Measurements from ENCODE around the gene PDE1C. TPM values are rescaled to one million over a fixed set of nuclear protein-coding genes. Genes with fewer than 3 reads are reported as not detected.
"Not testable (repeated sequence)": the region's sequence is repeated elsewhere in the genome, so short reads cannot be mapped to it uniquely, and the experiment has no call there.

The PDE1C gene
- total and polyA plus RNA-seq, 2 experiments from 2014 or later, result 23.5 to 33.8 TPM

DNA sequence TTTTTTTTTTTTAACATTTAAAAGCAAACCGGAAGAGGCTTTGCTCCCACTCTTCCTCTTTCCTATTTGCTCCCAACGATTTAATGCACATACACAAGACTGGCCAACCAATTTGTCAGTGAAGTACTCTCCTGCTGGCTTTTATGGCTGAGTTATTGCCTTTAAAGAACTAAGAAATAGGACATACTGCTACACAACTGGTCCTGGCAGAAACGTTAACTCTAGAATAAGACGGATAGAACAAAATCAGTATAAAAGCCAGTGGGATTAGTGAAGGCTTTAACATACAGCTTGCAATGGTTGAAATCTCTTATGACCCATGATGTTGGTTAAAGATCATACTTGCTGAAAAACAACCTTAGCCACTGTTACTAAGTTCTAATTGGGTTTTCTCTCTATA lies 47.2 kb downstream of the PDE1C start:
- in situ Hi-C loops (cut with MboI), result no loop called here
- 0 out of 2 replicates have a peak, but pooled peaks cover 4% of the 10 kb centered on the region for H3K36me3 ChIP-seq (ENCODE audit: low read depth)
- H3K79me2 ChIP-seq (ENCODE audit: insufficient read depth), result peaks cover 17% of the 10 kb centered on the region; the same call in 1 of the 2 replicates
- no peaks in the 10 kb centered on the region for H4K20me1 ChIP-seq (ENCODE audit: insufficient read depth)
- no peaks in the 10 kb centered on the region for H3K27me3 ChIP-seq (replicated peaks; ENCODE audit: insufficient read depth)
- H3K9me3 ChIP-seq (ENCODE audit: low read depth), result no peaks in the 10 kb centered on the region
- no peak overlapping the region for H2AFZ ChIP-seq
- no peaks in the 10 kb centered on the region for H3K4me1 ChIP-seq (ENCODE audit: insufficient read depth)
- TF ChIP-seq EZH2 (IDR thresholded peaks at IDR 0.05; ENCODE audit: insufficient read depth, poor library complexity, severe bottlenecking) (no peak), EZH2phosphoT487 (IDR thresholded peaks at IDR 0.05; ENCODE audit: insufficient read depth, low read depth) (no peak)
- H3K9ac ChIP-seq, result no peak overlapping the region
- no peaks in the 10 kb centered on the region for H3F3A ChIP-seq (ENCODE audit: insufficient read depth)
- no peak overlapping the region for H3K27ac ChIP-seq
- H3K4me3 ChIP-seq, result no peak overlapping the region
- H3K9me2 ChIP-seq (ENCODE audit: insufficient read depth), result no peaks in the 10 kb centered on the region
- no peak for DNase-seq
- no peak overlapping the region for H3K4me2 ChIP-seq (ENCODE audit: unreplicated experiment)
- WGBS, 2 experiments (ENCODE audit: low coverage in 1 of 2, low lambda C conversion rate in 2 of 2, missing lambda C conversion rate in 2 of 2), result 38 to 40% methylated on average over 4 of the region's 4 CpGs

DNA sequence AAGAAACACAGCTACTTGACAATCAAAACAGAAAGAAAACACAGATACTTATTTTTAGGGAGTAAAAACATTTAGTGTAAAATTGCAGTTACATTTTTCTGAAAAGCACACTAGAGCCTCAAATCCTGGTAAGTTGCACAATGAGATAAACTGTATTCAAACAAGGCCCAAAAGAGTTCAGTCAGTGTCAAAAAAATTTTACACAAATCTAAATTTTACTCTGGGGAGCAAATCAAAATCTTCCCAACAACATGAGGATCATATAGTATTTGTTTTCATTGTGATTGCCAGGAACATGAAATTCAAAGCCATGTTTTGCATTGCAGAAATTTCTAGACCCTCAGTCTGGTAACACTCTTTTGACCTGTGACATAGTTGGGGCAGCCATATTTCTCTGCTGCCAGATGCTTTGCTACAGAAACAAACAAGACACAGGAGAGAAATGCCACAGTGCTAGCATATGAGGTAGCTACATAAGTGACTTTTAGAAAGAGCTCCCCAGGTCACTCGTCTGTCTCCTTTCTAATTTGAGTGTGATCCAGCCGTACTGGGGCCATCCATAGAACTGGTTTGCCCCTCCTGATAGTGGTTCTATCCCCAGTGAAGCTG lies 49.6 kb downstream of the PDE1C start:
- H3K4me1 ChIP-seq (ENCODE audit: insufficient read depth), result no peaks in the 10 kb centered on the region
- H3K9me3 ChIP-seq (ENCODE audit: low read depth), result no peaks in the 10 kb centered on the region
- no peak overlapping the region for H3K4me2 ChIP-seq (ENCODE audit: unreplicated experiment)
- no peaks in the 10 kb centered on the region for H3K27me3 ChIP-seq (replicated peaks; ENCODE audit: insufficient read depth)
- H3K79me2 ChIP-seq (ENCODE audit: insufficient read depth), result peaks cover 8% of the 10 kb centered on the region; the same call in 1 of the 2 replicates
- H3K9me2 ChIP-seq (ENCODE audit: insufficient read depth), result no peaks in the 10 kb centered on the region
- in situ Hi-C loops (cut with MboI), result no loop called here
- no peak for TF ChIP-seq EZH2phosphoT487 (IDR thresholded peaks at IDR 0.05; ENCODE audit: insufficient read depth, low read depth)
- no peak for TF ChIP-seq EZH2 (IDR thresholded peaks at IDR 0.05; ENCODE audit: insufficient read depth, poor library complexity, severe bottlenecking)
- H3F3A ChIP-seq (ENCODE audit: insufficient read depth), result no peaks in the 10 kb centered on the region
- H3K27ac ChIP-seq, result no peak overlapping the region
- DNase-seq, result no peak
- no peak overlapping the region for H2AFZ ChIP-seq
- H3K36me3 ChIP-seq (ENCODE audit: low read depth), result 0 out of 2 replicates have a peak, but pooled peaks cover 11% of the 10 kb centered on the region
- WGBS, 2 experiments (ENCODE audit: low coverage in 1 of 2, low lambda C conversion rate in 2 of 2, missing lambda C conversion rate in 2 of 2), result 6 to 18% methylated on average over 2 of the region's 2 CpGs
- no peak overlapping the region for H3K9ac ChIP-seq
- no peaks in the 10 kb centered on the region for H4K20me1 ChIP-seq (ENCODE audit: insufficient read depth)
- no peak overlapping the region for H3K4me3 ChIP-seq

DNA sequence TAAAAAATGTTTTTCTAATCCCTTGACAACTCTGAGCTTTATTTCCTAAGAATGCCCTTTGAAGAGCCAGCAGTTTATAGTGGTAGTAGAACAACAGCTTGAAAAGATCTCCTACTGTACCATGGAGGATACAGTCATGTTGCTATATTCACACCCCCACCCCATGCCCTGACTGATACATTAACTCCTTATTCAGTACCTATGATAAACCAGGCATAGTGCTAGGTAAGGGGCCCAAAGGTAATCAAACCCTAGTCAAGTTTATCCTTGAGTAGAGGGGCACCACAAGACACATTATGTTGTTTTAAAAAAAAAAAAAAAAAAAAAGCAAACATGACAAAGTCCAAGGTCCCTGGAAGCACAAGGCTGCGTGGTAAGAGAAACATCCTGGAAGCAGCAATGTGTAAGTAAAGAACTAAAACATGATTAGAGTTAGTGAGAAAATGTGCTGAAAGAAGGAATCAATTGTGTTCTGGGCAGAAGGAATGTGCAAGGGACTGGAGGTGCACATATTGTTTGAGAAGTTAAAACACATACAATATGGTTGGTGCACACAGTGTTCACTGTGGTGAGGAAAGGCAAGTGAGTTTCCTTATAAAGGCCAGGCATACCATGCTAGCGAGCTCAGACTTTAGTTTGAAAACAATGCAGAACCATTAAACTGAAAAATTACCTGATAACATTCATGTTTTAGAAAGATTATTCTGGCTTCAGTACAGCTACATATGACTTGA lies 51.2 kb downstream of the PDE1C start:
- Histone ChIP-seq H3F3A (ENCODE audit: insufficient read depth) (no peaks in the 10 kb centered on the region), H2AFZ (no peak overlapping the region), H3K9ac (no peak overlapping the region), H3K4me2 (ENCODE audit: unreplicated experiment) (peak overlapping the region; percentile 2), H3K27ac (no peak overlapping the region), H3K4me3 (no peak overlapping the region), H3K79me2 (ENCODE audit: insufficient read depth) (peaks cover 8% of the 10 kb centered on the region; the same call in 1 of the 2 replicates), H4K20me1 (ENCODE audit: insufficient read depth) (no peaks in the 10 kb centered on the region), H3K9me3 (ENCODE audit: low read depth) (no peaks in the 10 kb centered on the region), H3K9me2 (ENCODE audit: insufficient read depth) (no peaks in the 10 kb centered on the region), H3K36me3 (ENCODE audit: low read depth) (0 out of 2 replicates have a peak, but pooled peaks cover 11% of the 10 kb centered on the region), H3K27me3 (replicated peaks; ENCODE audit: insufficient read depth) (no peaks in the 10 kb centered on the region), H3K4me1 (ENCODE audit: insufficient read depth) (no peaks in the 10 kb centered on the region)
- 9 to 26% methylated on average over 2 of the region's 2 CpGs for WGBS, 2 experiments (ENCODE audit: low coverage in 1 of 2, low lambda C conversion rate in 2 of 2, missing lambda C conversion rate in 2 of 2)
- in situ Hi-C loops (cut with MboI), result no loop called here
- no peak for DNase-seq
- TF ChIP-seq EZH2phosphoT487 (IDR thresholded peaks at IDR 0.05; ENCODE audit: insufficient read depth, low read depth) (no peak), EZH2 (IDR thresholded peaks at IDR 0.05; ENCODE audit: insufficient read depth, poor library complexity, severe bottlenecking) (no peak)

DNA sequence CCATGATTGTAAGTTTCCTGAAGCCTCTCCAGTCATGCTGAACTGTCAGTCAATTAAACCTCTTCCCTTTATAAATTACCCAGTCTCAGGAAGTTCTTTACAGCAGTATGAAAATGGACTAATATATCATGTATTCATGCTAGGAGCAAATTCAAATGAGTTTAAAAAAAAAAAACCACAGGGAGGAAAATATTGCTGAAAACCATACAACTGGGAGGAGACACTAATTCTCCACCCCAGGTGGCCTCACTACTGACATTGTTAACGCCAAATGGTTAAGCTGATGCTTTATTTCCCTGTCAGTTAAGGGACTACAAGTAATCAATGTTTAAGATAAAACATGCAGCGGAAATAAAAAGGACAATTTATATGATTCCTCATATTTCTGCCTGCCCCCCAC lies 55.1 kb downstream of the PDE1C start:
- no peaks in the 10 kb centered on the region for H3K9me3 ChIP-seq (ENCODE audit: low read depth)
- no peak overlapping the region for H3K4me2 ChIP-seq (ENCODE audit: unreplicated experiment)
- H3K27ac ChIP-seq, result no peak overlapping the region
- no peak for TF ChIP-seq EZH2phosphoT487 (IDR thresholded peaks at IDR 0.05; ENCODE audit: insufficient read depth, low read depth)
- TF ChIP-seq EZH2 (IDR thresholded peaks at IDR 0.05; ENCODE audit: insufficient read depth, poor library complexity, severe bottlenecking), result no peak
- no peaks in the 10 kb centered on the region for H4K20me1 ChIP-seq (ENCODE audit: insufficient read depth)
- H2AFZ ChIP-seq, result no peak overlapping the region
- no peaks in the 10 kb centered on the region for H3K9me2 ChIP-seq (ENCODE audit: insufficient read depth)
- no peaks in the 10 kb centered on the region for H3K4me1 ChIP-seq (ENCODE audit: insufficient read depth)
- 22 to 25% methylated on average over 2 of the region's 2 CpGs for WGBS, 2 experiments (ENCODE audit: low coverage in 1 of 2, low lambda C conversion rate in 2 of 2, missing lambda C conversion rate in 2 of 2)
- H3K4me3 ChIP-seq, result no peak overlapping the region
- H3K27me3 ChIP-seq (replicated peaks; ENCODE audit: insufficient read depth), result no peaks in the 10 kb centered on the region
- H3K36me3 ChIP-seq (ENCODE audit: low read depth), result peaks cover 16% of the 10 kb centered on the region; the same call in 1 of the 2 replicates
- no peak for DNase-seq
- no peaks in the 10 kb centered on the region for H3F3A ChIP-seq (ENCODE audit: insufficient read depth)
- in situ Hi-C loops (cut with MboI), result no loop called here
- no peak overlapping the region for H3K9ac ChIP-seq
- H3K79me2 ChIP-seq (ENCODE audit: insufficient read depth), result 0 out of 2 replicates have a peak, but pooled peaks cover 7% of the 10 kb centered on the region

DNA sequence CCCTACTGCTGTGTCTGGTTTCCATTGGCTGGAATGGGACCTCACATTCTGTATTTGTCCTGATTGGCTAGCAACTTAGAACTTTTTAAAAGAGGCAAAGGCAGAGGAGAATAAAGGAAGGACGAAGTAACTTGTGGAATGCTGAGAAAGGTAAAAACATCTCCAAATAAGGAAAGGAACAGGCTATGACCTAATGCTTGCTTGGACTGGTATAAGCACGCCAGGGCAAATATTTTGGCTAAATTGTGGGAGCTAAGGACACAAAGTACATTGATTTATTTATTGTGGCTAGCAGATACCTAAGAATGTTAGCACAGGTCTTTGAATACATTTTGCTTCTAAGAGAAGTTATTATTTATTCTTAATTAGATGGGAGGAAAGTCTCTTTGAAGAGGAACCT lies 56.7 kb downstream of the PDE1C start:
- H3F3A ChIP-seq (ENCODE audit: insufficient read depth); H3K9ac ChIP-seq; DNase-seq; in situ Hi-C loops (cut with MboI); H3K4me1 ChIP-seq (ENCODE audit: insufficient read depth); H3K9me2 ChIP-seq (ENCODE audit: insufficient read depth); H4K20me1 ChIP-seq (ENCODE audit: insufficient read depth); H3K27ac ChIP-seq; H2AFZ ChIP-seq; H3K4me2 ChIP-seq (ENCODE audit: unreplicated experiment); H3K4me3 ChIP-seq; H3K27me3 ChIP-seq (replicated peaks; ENCODE audit: insufficient read depth); H3K9me3 ChIP-seq (ENCODE audit: low read depth): not testable (repeated sequence)
- H3K79me2 ChIP-seq (ENCODE audit: insufficient read depth), result 0 out of 2 replicates have a peak, but pooled peaks cover 17% of the 10 kb centered on the region
- H3K36me3 ChIP-seq (ENCODE audit: low read depth), result peaks cover 16% of the 10 kb centered on the region; the same call in 1 of the 2 replicates
- WGBS, 2 experiments (ENCODE audit: low coverage in 1 of 2, low lambda C conversion rate in 2 of 2, missing lambda C conversion rate in 2 of 2), result 4 to 14% methylated on average over 2 of the region's 2 CpGs

Measured in GM23248 (cell line).